GM12878 (cell line): ENCODE measurements around the gene LTC4S. TPM values are rescaled to one million over a fixed set of nuclear protein-coding genes. Genes with fewer than 3 reads are reported as not detected.

Source experiments
- EGR1 ChIP-seq, 2 experiments: IDR thresholded peaks; 1 replicate in 1 of 2; 2 replicates in 1 of 2; pipeline ENCODE4 v1.6.1; 2011 to 2012; ENCODE audit warnings: low read depth in 2 of 2, low read length in 2 of 2, borderline replicate concordance in 1 of 2, mild to moderate bottlenecking in 1 of 2, moderate library complexity in 1 of 2
- EZH2 ChIP-seq: IDR thresholded peaks from 2 replicates; pipeline ENCODE4 v1.6.1; 2012; ENCODE audit warnings: low read depth, mild to moderate bottlenecking, control low read depth, inconsistent platforms, low read length, borderline replicate concordance; ENCODE audit not compliant: control insufficient read depth
- HDAC6 ChIP-seq: fragments of 200-600 bp; sonication (generic); IDR thresholded peaks from one replicate; pipeline ENCODE4 v1.8.0; 2017; ENCODE audit warnings: antibody characterized with exemption; ENCODE audit not compliant: unreplicated experiment
- KAT2A ChIP-seq: conservative IDR thresholded peaks from 2 replicates; pipeline ENCODE4 v1.6.1; 2011; ENCODE audit warnings: low read depth, low read length; ENCODE audit not compliant: control insufficient read depth
- KLF5 ChIP-seq: fragments of 450-650 bp; IDR thresholded peaks from 2 replicates; pipeline ENCODE4 v1.6.1; 2014; ENCODE audit warnings: mild to moderate bottlenecking; ENCODE audit not compliant: partially characterized antibody
- MEF2A ChIP-seq: IDR thresholded peaks from 2 replicates; pipeline ENCODE4 v1.6.1; 2011; ENCODE audit warnings: low read depth, mild to moderate bottlenecking, low read length, moderate library complexity; ENCODE audit not compliant: insufficient read depth
- NFIC ChIP-seq: IDR thresholded peaks from 2 replicates; pipeline ENCODE4 v1.6.1; 2012; ENCODE audit warnings: low read depth, mild to moderate bottlenecking, inconsistent platforms, low read length, moderate library complexity
- NFYA ChIP-seq: IDR thresholded peaks from 2 replicates; pipeline ENCODE4 v1.6.1; 2011; ENCODE audit warnings: low read depth, mild to moderate bottlenecking, low read length, improper control_type of control experiment, borderline replicate concordance
- PAX8 ChIP-seq: fragments of 450-650 bp; IDR thresholded peaks from 2 replicates; pipeline ENCODE4 v1.6.1; 2017; ENCODE audit warnings: mild to moderate bottlenecking, moderate library complexity
- PKNOX1 ChIP-seq: fragments of 450-650 bp; IDR thresholded peaks from 2 replicates; pipeline ENCODE4 v1.6.1; 2016; ENCODE audit warnings: mild to moderate bottlenecking
- POLR2AphosphoS2 ChIP-seq: IDR thresholded peaks from 2 replicates; pipeline ENCODE4 v1.6.1; 2011; ENCODE audit warnings: low read depth, mild to moderate bottlenecking, low read length, improper control_type of control experiment, moderate library complexity
- RCOR1 ChIP-seq: conservative IDR thresholded peaks from 2 replicates; pipeline ENCODE4 v1.6.1; 2012; ENCODE audit warnings: low read depth, low read length, improper control_type of control experiment
- RFX5 ChIP-seq: IDR thresholded peaks from 2 replicates; pipeline ENCODE4 v1.6.1; 2011; ENCODE audit warnings: low read depth, low read length, improper control_type of control experiment
- RUNX3 ChIP-seq: IDR thresholded peaks from 2 replicates; pipeline ENCODE4 v1.6.1; 2012; ENCODE audit warnings: low read length, inconsistent platforms
- SIX5 ChIP-seq: IDR thresholded peaks from 2 replicates; pipeline ENCODE4 v1.6.1; 2011; ENCODE audit warnings: mild to moderate bottlenecking, low read depth, low read length, moderate library complexity; ENCODE audit not compliant: severe bottlenecking
- SP1 ChIP-seq: IDR thresholded peaks from one replicate; pipeline ENCODE4 v1.6.1; 2011; ENCODE audit warnings: low read depth, low read length
- ZNF217 ChIP-seq: fragments of 450-650 bp; IDR thresholded peaks from 2 replicates; pipeline ENCODE4 v1.6.1; 2017; ENCODE audit warnings: antibody characterized with exemption, mild to moderate bottlenecking
- polyA plus RNA-seq, 11 experiments: library from polyadenylated mRNA; depleted of rRNA in 4 of 11; unstranded in 6 of 11; stranded (reverse) in 5 of 11; fragments of >200 nt; fragmentation: Nextera tagmentation in 4 of 11; fragmentation: Illumina TruSeq in 1 of 11; extraction: Ambion mirVana in 4 of 11; extraction: Trizol in 1 of 11; gene quantifications; 1 replicate in 1 of 11; 2 replicates in 10 of 11; pipeline versions ENCODE4 v1.2.1 to v1.2.3, GENCODE V29; 2011 to 2016; ENCODE audit warnings: inconsistent platforms in 2 of 11, missing spikeins in 2 of 11, low read depth in 1 of 11
- total RNA-seq, 4 experiments: library from RNA; depleted of rRNA in 3 of 4; stranded (reverse); fragments of >200 nt in 3 of 4; fragmentation: Illumina TruSeq in 1 of 4; extraction: Trizol in 1 of 4; gene quantifications; 2 replicates each; pipeline versions ENCODE4 v1.2.1 to v1.2.3, GENCODE V29; 2013 to 2021
- TF ChIP-seq, protein P1 (sequence below): IDR thresholded peaks from 2 replicates; pipeline ENCODE4 v1.6.1; 2012; ENCODE audit warnings: improper control_type of control experiment, low read depth, low read length; ENCODE audit not compliant: insufficient replicate concordance

LTC4S gene
- total and polyA plus RNA-seq, 10 of the 15 experiments (the other 5 are each of a cell fraction or from before 2014, with no cell fraction given): 0.78 to 3.6 (median 1.8) TPM; not detected in 5

DNA sequence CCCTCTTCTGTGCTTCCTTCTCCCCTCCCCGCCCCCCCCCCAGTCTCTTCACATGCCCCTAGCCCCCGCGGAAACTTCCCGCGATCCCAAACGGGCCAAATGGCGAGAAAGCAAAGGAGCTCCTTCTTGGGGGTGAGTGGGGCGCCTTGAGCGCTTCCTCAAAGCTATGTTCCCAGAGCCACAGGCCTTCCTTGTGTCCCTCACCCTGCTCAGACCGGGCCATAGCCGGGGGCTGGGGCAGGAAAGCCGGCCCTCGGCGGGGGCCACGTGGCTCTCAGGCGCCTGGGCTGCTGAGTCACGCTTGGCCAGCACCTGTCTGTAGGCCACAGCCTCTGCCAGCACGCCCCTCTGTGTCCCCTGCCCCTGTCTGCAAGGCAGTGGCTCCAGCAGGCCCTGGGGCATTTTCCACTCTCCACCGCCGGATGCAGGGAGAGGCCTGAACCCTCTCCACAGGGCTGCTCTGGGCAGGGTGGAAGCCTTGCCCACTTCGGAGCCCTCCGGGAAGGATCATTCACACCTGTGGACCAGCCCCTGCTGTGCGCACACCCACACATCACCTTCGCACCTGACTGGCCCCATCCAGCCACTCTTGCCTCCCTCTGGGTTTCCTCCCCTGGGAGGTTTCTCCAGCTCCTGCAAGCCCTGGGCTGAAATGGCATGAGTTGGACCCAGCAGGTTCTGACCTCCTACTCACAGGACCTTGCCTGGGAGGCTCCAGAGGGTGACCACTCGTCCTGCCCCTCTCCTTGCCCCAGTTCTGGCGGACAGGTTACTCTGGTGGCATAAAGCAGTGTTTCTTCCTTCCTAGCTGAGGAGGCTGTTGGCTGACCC lies 25.7 kb downstream of the LTC4S start (continued):
- TF ChIP-seq, protein P1, sequence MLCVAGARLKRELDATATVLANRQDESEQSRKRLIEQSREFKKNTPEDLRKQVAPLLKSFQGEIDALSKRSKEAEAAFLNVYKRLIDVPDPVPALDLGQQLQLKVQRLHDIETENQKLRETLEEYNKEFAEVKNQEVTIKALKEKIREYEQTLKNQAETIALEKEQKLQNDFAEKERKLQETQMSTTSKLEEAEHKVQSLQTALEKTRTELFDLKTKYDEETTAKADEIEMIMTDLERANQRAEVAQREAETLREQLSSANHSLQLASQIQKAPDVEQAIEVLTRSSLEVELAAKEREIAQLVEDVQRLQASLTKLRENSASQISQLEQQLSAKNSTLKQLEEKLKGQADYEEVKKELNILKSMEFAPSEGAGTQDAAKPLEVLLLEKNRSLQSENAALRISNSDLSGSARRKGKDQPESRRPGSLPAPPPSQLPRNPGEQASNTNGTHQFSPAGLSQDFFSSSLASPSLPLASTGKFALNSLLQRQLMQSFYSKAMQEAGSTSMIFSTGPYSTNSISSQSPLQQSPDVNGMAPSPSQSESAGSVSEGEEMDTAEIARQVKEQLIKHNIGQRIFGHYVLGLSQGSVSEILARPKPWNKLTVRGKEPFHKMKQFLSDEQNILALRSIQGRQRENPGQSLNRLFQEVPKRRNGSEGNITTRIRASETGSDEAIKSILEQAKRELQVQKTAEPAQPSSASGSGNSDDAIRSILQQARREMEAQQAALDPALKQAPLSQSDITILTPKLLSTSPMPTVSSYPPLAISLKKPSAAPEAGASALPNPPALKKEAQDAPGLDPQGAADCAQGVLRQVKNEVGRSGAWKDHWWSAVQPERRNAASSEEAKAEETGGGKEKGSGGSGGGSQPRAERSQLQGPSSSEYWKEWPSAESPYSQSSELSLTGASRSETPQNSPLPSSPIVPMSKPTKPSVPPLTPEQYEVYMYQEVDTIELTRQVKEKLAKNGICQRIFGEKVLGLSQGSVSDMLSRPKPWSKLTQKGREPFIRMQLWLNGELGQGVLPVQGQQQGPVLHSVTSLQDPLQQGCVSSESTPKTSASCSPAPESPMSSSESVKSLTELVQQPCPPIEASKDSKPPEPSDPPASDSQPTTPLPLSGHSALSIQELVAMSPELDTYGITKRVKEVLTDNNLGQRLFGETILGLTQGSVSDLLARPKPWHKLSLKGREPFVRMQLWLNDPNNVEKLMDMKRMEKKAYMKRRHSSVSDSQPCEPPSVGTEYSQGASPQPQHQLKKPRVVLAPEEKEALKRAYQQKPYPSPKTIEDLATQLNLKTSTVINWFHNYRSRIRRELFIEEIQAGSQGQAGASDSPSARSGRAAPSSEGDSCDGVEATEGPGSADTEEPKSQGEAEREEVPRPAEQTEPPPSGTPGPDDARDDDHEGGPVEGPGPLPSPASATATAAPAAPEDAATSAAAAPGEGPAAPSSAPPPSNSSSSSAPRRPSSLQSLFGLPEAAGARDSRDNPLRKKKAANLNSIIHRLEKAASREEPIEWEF: no peak
- TF ChIP-seq RUNX3: no peak
- TF ChIP-seq HDAC6: no peak
- no peak for TF ChIP-seq KAT2A
- TF ChIP-seq PAX8: no peak
- TF ChIP-seq SIX5: no peak
- no peak for TF ChIP-seq PKNOX1
- TF ChIP-seq POLR2AphosphoS2: no peak
- TF ChIP-seq NFYA: no peak
- no peak for TF ChIP-seq NFIC
- TF ChIP-seq KLF5: peak; percentile 21
- no peak for TF ChIP-seq ZNF217
- TF ChIP-seq RCOR1: no peak
- no peak for TF ChIP-seq EZH2
- TF ChIP-seq EGR1 (IDR thresholded peaks at IDR 0.05; ENCODE audit: borderline replicate concordance in 1 of 2, low read depth in 2 of 2, low read length in 2 of 2): no peak; a peak in 1 of 3 replicates
- no peak for TF ChIP-seq MEF2A
- TF ChIP-seq RFX5: no peak
- no peak for TF ChIP-seq SP1
